HG02763 (cell line): ENCODE results near the gene SCARF1.
"Not testable (repeated sequence)": the region's sequence is repeated elsewhere in the genome, so short reads cannot be mapped to it uniquely, and the experiment has no call there.

ENCODE experiments used
- ATAC-seq: cut with Tn5 transposase; IDR thresholded peaks from one replicate; pipeline ENCODE4 v1.9.1; 2021; ENCODE audit warnings: mild to moderate bottlenecking, moderate library complexity; ENCODE audit not compliant: unreplicated experiment

SCARF1 gene, protein sequence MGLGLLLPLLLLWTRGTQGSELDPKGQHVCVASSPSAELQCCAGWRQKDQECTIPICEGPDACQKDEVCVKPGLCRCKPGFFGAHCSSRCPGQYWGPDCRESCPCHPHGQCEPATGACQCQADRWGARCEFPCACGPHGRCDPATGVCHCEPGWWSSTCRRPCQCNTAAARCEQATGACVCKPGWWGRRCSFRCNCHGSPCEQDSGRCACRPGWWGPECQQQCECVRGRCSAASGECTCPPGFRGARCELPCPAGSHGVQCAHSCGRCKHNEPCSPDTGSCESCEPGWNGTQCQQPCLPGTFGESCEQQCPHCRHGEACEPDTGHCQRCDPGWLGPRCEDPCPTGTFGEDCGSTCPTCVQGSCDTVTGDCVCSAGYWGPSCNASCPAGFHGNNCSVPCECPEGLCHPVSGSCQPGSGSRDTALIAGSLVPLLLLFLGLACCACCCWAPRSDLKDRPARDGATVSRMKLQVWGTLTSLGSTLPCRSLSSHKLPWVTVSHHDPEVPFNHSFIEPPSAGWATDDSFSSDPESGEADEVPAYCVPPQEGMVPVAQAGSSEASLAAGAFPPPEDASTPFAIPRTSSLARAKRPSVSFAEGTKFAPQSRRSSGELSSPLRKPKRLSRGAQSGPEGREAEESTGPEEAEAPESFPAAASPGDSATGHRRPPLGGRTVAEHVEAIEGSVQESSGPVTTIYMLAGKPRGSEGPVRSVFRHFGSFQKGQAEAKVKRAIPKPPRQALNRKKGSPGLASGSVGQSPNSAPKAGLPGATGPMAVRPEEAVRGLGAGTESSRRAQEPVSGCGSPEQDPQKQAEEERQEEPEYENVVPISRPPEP

GRCh38 chr17:1645207-1646171 lies at the start of gene SCARF1:
SCARF1 (minus strand) TSS chr17:1645732; CDS start chr17:1645697, 35 bp downstream.
- no peak for ATAC-seq

GRCh38 chr17:1693339-1693738 lies 47.8 kb upstream of the SCARF1 start:
- ATAC-seq = no peak

DNA sequence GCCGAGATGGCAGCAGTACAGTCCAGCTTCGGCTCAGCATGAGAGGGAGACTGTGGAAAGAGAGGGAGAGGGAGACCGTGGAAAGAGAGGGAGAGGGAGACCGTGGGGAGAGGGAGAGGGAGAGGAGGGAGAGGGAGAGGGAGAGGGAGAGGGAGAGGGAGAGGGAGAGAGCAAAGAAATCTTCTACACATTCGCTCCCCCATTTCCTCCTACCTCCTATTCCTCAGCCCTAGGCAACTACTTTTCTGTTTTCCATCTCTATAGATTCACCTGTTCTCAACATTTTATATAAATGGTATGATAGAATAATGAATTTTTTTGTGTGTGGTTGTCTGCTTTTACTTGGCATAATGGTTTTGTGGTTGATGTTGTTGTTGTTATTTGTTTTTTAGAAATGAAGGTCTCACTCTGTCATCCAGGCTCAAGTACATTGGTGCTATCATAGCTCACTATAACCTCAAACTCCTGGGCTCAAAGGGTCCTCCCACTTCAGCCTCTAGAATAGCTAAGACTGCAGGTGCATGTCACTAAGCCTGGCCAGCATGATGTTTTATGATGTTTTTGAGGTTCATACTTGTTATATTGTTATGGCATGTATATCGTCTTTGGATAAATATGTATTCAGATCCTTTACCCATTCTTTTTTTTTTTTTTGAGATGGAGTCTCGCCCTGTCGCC lies 45.2 kb upstream of the SCARF1 start:
- no peak for ATAC-seq

DNA sequence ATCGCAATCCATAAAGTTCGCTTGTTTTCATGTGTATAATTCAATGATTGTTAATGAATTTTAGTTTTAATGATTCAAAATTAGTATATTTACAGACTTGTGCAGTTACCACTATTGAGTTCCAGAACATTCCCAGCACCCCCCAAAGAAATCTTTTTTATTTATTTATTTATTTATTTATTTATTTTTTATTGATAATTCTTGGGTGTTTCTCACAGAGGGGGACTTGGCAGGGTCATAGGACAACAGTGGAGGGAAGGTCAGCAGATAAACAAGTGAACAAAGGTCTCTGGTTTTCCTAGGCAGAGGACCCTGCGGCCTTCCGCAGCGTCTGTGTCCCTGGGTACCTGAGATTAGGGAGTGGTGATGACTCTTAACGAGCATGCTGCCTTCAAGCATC lies 42.9 kb upstream of the SCARF1 start:
- ATAC-seq = not testable (repeated sequence)

- ATAC-seq = no peak
Measured at GRCh38 chr17:1686086-1686485, 40.6 kb upstream of the SCARF1 start.

- peak; percentile 98 for ATAC-seq
Measured at GRCh38 chr17:1684378-1685189, 39.1 kb upstream of the SCARF1 start, which contains the start of gene PRPF8. PRPF8 (minus strand) TSS chr17:1684867; CDS start chr17:1684571, 296 bp downstream.

GRCh38 chr17:1683459-1683858 lies 37.9 kb upstream of the SCARF1 start:
- no peak for ATAC-seq

GRCh38 chr17:1676401-1676800 lies 30.9 kb upstream of the SCARF1 start:
- ATAC-seq = no peak

- no peak for ATAC-seq
Measured at GRCh38 chr17:1673041-1673785, 27.7 kb upstream of the SCARF1 start.

DNA sequence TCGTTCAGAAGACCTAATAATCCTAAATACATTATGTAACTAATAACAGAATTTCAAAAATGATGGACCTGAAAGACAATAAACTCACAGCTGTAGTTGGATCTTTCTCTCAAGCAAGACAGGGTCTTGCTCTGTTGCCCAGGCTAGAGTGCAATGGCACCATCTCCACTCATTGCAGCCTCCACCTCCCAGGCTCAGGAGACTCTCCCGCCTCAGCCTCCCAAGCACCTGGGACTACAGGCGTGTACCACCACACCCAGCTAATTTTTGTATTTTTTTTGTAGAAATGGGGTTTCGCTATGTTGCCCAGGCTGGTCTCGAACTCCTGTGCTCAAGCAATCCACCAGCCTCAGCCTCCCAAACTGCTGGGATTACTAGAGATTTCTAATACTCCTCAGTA lies 18.4 kb upstream of the SCARF1 start:
- not testable (repeated sequence) for ATAC-seq

GRCh38 chr17:1661045-1661444 lies 15.5 kb upstream of the SCARF1 start:
- ATAC-seq = no peak

- ATAC-seq = no peak
Measured at GRCh38 chr17:1658100-1658499, 12.6 kb upstream of the SCARF1 start.

GRCh38 chr17:1653735-1654134 lies 8.2 kb upstream of the SCARF1 start:
- no peak for ATAC-seq

DNA sequence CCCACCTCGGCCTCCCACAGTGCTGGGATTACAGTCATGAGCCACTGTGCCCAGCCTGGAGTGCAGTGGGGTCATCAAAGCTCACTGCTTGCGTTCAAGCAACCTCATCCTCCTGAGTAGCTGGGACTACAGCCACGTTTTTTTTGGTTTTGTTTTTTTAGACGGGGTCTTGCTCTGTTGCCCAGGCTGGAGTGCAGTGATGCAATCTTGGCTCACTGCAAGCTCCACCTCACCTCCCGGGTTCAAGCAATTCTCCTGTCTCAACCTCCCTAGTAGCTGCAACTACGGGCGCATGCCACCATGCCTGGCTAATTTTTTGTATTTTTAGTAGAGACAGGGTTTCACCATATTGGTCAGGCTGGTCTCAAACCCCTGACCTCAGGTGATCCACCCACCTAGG lies 7.3 kb upstream of the SCARF1 start:
- ATAC-seq = not testable (repeated sequence)

DNA sequence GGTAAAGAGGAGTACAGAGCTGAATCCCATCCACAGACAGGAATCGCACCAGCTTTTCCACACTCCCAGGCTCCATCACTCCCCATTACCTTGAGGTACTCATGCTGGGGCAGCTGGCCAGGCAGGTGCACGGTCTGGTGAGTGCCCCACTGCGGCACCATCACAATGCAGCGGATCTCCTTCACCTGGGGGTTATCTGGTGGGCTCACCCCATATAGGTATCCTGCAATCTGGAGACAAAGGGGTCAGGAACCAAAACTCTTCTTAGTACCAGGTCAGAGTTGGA lies 6.0 kb upstream of the SCARF1 start:
- no peak for ATAC-seq

DNA sequence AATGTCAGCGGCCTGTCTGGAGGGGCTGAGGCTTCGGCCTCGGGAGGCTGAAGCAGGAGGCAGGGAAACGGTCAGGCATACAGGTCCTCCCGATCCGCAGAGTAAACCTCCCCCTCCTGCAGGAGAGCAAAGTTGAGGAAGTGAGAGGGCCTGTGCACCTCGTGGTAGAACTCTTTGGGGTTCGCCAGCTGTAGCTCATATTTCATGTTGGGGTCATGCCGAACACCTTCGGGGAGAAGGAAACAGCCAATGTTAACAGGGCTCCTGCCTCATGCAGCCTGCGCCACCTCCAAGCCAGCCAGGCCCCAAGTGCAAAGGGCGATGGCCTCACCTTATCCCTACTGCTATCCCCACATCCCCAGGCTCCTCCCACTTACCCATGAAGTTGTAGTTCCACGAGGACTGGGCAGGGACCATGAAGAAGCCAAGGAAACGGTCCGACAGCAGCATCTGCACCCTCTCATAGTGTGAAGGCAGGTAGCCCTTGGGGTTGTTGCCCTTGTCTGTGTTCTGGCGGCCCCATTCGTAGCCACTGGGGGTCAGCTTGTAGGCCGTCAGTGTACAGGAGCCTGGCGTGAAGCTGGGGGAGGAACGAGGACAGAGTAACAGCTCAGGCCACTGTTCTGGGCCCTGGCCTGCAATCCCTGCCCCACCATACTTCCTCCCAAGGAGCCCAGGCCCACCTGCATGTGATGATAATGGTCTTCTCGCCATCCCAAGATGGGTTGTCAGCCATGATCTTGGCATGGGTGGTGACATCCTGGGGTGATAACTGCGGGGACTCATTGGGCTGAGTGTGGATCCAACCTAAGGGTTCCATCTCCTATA lies 5.4 kb upstream of the SCARF1 start:
- no peak for ATAC-seq

- no peak for ATAC-seq
Measured at GRCh38 chr17:1649844-1650501, 4.4 kb upstream of the SCARF1 start, which contains the start of gene RILP. RILP (minus strand) TSS chr17:1649866; CDS start chr17:1649804, 62 bp downstream.
